ENCODE results near the gene CHCHD6.

- TF ChIP-seq SP1 (IDR thresholded peaks at IDR 0.05) (no peak), PKNOX1 (IDR thresholded peaks at IDR 0.05) (no peak), TARDBP (IDR thresholded peaks at IDR 0.05) (no peak), FOXM1 (IDR thresholded peaks at IDR 0.05; ENCODE audit: borderline replicate concordance) (no peak), ARNT (IDR thresholded peaks at IDR 0.05) (no peak), NFRKB (IDR thresholded peaks at IDR 0.05) (no peak), BHLHE40 (IDR thresholded peaks at IDR 0.05; ENCODE audit: borderline replicate concordance) (no peak), FOXA1 (IDR thresholded peaks at IDR 0.05) (no peak), HDGF (IDR thresholded peaks at IDR 0.05; ENCODE audit: borderline replicate concordance) (no peak)
Measured at GRCh38 chr3:126826693-126827092, 122.7 kb downstream of the CHCHD6 start.

All from HEK293T (cell line).